Activated naive CD8-positive, alpha-beta T cell treated with anti-CD3 and anti-CD28 coated beads, Interleukin-2, amount 50 U/mL, for 16 hours (primary cell): ENCODE results near the gene ERC1.
"Not testable (repeated sequence)": the region's sequence is repeated elsewhere in the genome, so short reads cannot be mapped to it uniquely, and the experiment has no call there.

ENCODE experiments used
- DNase-seq: peaks from one replicate; pipeline ENCODE4 v3.0.0-alpha.2; 2020; ENCODE audit warnings: low read depth, low spot score

The ERC1 gene

GRCh38 chr12:1319212-1319611 lies 328.2 kb downstream of the ERC1 start:
- no peak for DNase-seq

GRCh38 chr12:1320021-1320420 lies 329.0 kb downstream of the ERC1 start:
- DNase-seq = no peak

- no peak for DNase-seq
These were observed 331.8 kb downstream of the ERC1 start for GRCh38 chr12:1322821-1323220.

- no peak for DNase-seq
These were observed 333.1 kb downstream of the ERC1 start for GRCh38 chr12:1324099-1324498.

GRCh38 chr12:1324910-1325309 lies 333.9 kb downstream of the ERC1 start:
- no peak for DNase-seq

DNA sequence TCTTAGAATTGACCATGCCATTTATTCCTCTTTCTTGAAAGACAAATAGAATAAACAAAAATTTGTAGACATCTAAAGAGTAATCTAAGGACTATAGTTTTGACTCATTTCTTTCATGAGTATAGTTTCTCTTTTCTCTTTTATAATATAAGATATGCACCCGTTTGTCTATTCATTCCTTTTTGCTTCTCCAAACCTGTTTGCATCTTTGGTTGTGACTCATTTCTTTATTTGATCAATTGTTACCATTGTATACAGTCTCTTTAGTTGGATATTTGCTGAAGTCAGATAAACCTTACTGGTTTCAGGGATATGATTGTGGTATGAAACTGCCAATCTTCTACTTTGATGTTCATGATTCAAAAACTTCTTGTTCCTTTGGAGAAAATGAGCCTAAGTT lies 334.6 kb downstream of the ERC1 start:
- DNase-seq = no peak

DNA sequence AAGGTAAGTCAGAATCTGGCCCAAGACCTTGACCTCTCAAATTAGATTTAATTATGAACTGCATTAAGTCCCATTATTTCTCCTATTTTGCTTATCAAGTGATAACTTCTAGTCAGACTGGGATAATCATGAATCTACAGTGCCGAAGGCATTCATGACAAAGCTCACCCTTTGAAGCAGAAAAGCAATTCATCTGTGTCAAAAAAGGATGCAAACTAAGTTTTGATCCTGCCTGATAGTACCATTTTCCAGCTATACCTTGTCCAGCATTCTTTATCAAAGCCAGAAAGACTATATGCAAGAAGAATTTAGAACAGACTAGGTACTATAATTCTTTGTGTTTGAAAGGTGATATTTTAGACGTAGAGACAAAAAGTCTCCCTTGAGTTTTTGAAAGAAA lies 335.2 kb downstream of the ERC1 start:
- no peak for DNase-seq

DNA sequence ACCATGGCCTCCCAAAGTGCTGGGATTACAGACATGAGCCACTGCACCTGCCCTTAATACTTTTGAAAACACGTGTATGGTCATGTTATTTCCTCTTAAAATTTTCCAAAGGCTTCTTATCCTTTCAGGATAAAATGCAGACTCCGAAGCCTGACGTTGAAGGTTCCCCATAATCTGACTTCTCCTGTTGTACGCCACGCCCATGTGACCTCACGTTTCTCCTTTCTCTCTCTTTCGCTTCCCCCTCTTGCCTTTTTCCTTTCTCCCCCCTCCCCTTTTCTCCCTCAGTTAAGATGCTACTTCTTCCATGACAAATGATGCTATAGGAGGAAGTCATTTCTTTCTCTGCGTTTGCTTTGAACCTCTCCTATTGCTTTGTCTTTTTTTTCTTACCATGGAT lies 337.4 kb downstream of the ERC1 start:
- DNase-seq = no peak

DNA sequence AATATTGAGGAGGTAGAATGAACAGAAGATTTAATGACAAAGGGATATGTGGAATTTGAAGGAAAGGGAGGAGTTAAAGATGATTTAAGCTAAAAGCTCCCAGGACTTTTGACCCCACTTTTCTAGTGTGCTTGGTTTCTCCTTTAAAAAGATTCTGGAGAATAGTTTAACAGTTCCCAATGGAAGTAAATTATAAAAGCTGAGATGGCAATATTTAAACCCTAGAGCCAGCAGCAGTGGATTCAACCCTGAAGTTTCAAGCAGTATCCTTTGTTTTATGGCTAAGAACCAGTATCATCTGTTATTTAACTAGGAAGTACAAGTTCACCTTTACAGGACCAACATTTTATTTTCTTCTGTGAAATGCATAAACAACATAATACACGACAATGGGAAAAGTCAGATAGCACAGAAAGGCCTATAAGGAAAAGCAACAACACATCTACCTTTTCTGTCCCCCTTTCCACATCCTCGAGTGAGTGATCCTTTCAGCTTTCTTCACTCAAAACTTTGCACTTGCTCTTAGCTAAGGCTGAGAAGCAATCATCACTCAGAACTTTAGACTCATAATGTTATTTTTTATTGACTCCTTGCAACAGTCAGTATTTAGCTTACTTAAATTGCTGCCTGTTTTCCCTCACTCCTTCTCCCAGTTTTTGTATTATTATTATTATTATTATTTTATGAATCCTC lies 338.9 kb downstream of the ERC1 start:
- no peak for DNase-seq

- no peak for DNase-seq
These were observed 339.4 kb downstream of the ERC1 start for GRCh38 chr12:1330477-1330827.

GRCh38 chr12:1332327-1332726 lies 341.3 kb downstream of the ERC1 start:
- no peak for DNase-seq

GRCh38 chr12:1338483-1339177 lies 347.6 kb downstream of the ERC1 start:
- DNase-seq = no peak

DNA sequence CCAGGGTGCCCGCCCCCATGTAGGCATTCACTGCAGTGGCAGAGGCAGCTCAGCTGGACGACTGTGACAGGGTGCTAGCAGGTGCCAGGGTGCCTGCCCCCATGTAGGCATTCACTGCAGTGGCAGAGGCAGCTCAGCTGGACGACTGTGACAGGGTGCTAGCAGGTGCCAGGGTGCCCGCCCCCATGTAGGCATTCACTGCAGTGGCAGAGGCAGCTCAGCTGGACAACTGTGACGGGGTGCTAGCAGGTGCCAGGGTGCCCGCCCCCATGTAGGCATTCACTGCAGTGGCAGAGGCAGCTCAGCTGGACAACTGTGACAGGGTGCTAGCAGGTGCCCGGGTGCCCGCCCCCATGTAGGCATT lies 348.1 kb downstream of the ERC1 start:
- not testable (repeated sequence) for DNase-seq

DNA sequence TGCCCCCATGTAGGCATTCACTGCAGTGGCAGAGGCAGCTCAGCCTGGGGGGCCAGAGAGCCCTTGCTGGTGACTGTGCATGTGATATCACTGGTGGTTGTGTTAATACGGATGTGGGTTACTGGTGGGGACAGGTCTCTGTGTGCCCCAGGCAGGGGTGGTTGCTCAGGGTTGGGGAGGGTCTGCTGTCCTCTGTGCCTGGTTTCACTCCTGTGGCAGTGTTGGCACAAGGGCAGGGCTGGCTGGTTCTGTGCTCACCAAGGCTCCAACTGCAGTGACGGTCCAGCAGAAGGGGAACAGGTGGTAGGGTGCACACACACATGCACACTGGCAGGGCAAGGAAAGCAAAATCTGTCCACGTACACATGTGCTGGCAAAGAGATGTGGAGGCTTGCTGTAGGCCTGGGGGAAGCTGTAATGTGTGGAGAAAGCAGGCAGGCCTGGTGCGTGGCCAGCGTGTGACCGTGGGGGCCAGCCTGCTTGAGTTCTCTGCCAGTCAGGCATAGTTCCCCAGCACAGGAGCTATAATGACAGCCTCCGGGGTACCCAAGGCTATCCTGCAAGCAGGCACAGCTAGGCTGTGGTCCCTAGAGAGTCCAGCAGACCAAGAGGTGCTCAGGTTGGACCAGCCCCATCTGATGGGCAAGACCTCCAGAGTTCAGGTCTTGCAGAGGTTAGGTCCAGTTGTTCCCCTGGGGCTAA lies 348.7 kb downstream of the ERC1 start:
- DNase-seq = no peak

DNA sequence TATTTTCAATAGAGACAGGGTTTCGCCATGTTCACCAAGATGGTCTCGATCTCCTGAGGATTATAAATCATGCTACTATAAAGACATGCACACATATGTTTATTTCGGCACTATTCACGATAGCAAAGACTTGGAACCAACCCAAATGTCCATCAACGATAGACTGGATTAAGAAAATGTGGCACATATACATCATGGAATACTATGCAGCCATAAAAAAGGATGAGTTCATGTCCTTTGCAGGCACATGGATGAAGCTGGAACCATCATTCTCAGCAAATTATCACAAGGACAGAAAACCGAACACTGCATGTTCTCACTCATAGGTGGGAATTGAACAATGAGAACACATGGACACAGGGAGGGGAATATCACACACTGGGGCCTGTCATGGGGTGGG lies 350.2 kb downstream of the ERC1 start:
- not testable (repeated sequence) for DNase-seq

DNA sequence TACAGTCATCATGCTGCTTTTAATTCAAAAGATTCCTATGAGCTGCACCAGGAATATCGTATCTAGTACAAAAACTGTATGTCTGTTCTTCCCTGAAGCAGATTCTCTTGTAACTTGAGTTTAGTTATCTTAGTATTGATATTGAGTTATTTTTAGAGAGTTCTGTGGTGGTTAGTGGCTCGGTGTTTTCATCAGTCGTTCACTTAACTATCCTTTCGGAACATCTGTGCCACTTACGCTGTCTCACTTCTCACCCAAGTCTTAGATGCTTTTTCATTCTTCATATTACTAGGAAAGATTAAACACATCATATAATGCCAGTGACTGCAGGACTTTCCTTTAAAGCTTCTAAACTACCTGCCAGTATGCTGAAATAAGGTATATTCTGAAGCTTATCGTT lies 352.4 kb downstream of the ERC1 start:
- no peak for DNase-seq

GRCh38 chr12:1344245-1344644 lies 353.2 kb downstream of the ERC1 start:
- DNase-seq = no peak

GRCh38 chr12:1346126-1346525 lies 355.1 kb downstream of the ERC1 start:
- DNase-seq = no peak

GRCh38 chr12:1347294-1347693 lies 356.3 kb downstream of the ERC1 start:
- no peak for DNase-seq

GRCh38 chr12:1348606-1349005 lies 357.6 kb downstream of the ERC1 start:
- no peak for DNase-seq

DNA sequence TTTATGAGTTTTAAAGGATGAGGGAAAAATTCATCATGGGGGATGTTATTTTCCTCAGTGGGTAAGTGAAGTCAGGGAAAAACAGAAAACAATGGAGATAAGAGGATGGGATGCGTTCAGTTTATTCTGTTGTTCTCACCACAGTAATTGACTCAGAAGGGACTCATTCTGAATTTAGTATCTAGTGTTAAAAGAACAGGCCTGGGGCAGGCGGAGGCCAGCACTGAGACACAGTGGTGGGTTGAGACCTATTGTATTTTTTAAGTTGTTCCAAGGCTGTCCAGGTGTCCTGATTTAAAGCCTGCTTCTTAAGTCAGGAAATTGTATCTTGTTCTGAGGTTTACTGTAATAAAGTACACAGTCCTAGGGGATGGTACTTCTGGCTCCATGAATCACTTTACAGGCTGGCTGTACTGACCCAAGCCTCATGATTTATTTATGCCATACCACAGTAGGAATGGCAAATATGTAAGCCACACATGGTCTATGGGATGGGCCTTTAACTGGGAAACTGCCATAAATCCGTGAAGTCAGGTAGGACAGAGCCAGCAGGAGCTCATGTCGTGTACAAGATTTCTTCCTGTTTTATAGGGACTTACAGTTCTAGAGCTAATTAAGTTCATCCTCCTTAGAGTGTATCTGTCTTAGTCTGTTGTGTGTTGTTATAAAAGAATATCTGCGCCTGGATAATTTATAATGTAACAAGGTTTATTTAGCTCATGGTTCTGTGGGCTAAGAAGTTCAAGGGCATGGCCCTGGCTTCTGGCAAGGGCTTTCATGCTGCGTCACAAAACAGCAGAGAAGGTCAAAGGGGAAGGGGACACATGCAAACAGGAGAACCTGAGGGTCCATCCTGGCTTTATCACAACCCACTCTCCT lies 359.3 kb downstream of the ERC1 start:
- DNase-seq = no peak

GRCh38 chr12:1350934-1351240 lies 359.9 kb downstream of the ERC1 start:
- DNase-seq = no peak
